Airway epithelial cell (primary cell): Measurements from ENCODE around the gene KRTAP10-4. TPM values are rescaled to one million over a fixed set of nuclear protein-coding genes. Genes with fewer than 3 reads are reported as not detected.

Experiments used
- total RNA-seq: library from RNA; depleted of rRNA; stranded (reverse); fragments of >200 nt; gene quantifications from 2 replicates; pipeline ENCODE4 v1.2.3, GENCODE V29; 2015

The KRTAP10-4 gene, protein sequence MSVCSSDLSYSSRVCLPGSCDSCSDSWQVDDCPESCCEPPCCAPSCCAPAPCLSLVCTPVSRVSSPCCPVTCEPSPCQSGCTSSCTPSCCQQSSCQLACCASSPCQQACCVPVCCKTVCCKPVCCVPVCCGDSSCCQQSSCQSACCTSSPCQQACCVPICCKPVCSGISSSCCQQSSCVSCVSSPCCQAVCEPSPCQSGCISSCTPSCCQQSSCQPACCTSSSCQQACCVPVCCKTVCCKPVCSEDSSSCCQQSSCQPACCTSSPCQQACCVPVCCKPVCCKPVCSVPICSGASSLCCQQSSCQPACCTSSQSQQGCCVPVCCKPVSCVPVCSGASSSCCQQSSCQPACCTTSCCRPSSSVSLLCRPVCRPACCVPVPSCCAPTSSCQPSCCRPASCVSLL
- not detected in 2 replicates for total RNA-seq

DNA sequence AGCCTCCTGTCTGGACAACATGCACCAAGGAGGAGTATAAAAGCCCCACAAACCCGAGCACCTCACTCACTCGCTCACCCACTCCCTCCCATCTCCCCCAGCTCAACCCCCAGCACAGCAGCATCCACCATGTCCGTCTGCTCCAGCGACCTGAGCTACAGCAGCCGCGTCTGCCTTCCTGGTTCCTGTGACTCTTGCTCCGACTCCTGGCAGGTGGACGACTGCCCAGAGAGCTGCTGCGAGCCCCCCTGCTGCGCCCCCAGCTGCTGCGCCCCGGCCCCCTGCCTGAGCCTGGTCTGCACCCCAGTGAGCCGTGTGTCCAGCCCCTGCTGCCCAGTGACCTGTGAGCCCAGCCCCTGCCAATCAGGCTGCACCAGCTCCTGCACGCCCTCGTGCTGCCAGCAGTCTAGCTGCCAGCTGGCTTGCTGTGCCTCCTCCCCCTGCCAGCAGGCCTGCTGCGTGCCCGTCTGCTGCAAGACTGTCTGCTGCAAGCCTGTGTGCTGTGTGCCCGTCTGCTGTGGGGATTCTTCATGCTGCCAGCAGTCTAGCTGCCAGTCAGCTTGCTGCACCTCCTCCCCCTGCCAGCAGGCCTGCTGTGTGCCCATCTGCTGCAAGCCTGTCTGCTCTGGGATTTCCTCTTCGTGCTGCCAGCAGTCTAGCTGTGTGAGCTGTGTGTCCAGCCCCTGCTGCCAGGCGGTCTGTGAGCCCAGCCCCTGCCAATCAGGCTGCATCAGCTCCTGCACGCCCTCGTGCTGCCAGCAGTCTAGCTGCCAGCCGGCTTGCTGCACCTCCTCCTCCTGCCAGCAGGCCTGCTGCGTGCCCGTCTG, at the start of gene KRTAP10-4:
KRTAP10-4 (plus strand) TSS at position 100 of the 827 bp plus-strand sequence; CDS start at position 130, 30 bp downstream.

DNA sequence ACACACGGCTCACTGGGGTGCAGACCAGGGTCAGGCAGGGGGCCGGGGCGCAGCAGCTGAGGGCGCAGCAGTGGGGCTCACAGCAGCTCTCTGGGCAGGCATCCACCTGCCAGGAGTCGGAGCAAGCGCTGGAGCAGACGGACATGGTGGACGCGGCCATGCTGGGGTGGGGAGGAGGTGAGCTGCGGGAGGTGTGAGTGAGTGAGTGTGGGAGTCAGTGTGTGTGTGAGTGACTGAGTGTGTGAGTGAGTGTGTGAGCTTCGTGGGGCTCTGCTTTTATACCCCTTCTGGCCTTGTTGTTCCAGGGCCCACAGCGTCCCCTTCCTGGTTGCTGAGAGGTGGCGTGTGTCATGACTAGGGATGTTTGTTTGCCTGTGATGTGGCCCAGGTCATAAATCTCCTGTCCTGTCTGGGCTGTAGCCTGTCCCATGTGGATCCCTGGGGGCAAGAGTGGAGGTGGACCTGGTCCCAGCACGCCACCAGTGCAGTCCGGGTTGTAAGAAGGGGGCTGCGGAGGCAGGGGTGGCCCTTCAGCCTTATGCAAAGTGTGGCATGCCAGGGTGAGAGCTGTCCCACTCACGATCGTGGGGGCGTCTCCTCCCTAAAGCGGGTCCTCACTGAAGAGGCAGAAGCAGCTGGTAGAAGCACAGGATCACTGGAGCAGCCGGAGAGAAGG, 33.4 kb upstream of the KRTAP10-4 start, which contains the start of gene KRTAP10-1:
KRTAP10-1 (minus strand) TSS at position 205 of the 676 bp plus-strand sequence; CDS start at position 160, 45 bp downstream.

DNA sequence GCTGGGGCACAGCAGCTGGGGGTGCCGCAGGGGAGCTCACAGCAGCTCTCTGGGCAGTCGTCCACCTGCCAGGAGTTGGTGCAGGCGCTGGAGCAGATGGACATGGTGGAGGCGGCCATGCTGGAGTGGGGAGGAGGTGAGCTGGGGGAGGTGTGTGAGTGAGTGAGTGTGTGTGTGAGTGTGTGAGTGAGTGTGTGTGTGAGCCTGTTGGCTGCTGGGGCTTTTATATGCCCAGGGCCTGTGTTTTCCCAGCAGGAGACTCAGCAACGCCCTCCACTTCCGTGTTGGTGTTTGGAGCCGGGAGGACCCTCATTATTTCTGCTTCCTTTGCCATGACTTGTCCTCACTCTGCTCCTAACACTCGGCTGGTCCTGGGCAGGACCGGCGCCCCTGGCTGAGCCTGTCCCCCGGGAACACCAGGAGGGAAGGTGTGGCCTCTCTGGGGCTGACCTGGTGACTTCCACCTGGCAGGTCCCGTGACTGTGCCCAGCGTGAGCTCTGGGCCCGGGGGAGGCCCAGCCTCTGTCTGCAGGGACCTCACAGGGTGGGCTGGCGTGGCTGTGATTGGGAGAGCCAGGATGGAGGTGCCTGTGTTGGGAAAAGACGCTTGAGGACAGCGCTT, 22.1 kb upstream of the KRTAP10-4 start, which contains the start of gene KRTAP10-2:
KRTAP10-2 (minus strand) TSS at position 166 of the 622 bp plus-strand sequence; CDS start at position 119, 47 bp downstream.

DNA sequence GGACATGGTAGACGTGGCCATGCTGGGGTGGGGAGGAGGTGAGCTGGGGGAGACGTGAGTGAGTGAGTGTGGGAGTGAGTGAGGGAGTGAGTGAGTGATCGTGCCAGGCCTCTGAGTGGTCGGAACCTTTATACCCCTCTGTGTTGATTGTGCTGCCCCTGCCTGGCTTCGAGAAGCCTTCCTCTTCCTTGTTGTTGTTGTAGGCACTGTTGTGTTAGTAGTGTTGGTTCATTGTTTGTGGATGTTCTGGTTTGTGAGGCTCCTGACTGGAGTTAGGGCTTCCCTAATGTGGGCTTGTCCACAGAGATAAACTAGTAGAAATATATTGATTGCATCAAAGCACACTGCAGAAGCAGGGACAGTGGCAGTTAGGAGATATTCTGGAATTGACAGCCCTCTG, 14.8 kb upstream of the KRTAP10-4 start, which contains the start of gene KRTAP10-3:
KRTAP10-3 (minus strand) TSS at position 101 of the 400 bp plus-strand sequence; CDS start at position 21, 80 bp downstream.

GRCh38 chr21:44580231-44580821, 6.8 kb downstream of the KRTAP10-4 start, which contains the start of gene KRTAP10-5:
Gene KRTAP10-5 (minus strand): TSS chr21:44580604. CDS start chr21:44580578, 26 bp downstream.

DNA sequence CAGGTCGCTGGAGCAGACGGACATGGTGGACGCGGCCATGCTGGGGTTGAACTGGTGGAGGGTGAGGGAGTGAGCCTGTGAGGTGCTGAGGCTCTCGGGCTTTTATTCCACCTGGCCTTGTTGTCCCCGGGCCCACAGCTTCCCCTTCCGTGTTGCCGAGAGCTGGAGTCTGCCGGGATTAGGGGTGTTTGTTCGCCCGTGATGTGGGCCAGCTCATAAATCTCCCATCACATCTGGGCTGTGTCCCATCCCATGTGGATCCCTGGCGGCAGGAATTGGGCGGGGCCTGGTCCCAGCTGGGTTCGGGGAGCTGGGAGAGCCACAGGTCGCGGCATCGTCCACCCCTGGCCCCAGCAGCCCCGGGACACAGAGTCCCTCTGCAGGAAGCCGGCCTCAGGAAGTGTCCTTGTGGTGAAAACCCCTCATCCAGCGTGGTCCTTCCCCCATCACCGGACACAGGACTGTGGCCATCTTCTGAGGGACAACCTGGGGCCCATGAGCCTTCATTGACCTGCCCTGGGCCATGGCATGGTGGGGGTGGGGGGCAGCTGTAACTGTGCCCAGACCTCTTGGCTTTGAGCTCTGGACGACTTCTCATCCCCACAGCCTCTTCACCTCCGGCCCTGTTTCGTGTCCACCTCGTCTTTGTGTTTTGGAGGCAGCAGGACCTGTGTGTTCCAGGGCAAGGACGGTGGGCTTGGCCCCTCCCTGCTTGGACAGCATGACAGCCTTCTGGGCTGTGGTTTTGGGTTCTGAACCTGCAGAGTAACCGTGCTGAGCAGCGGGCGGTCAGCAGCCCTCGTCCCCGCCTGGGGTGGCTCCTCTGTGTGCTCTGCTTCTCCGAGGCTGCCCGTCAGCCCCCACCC, 19.1 kb downstream of the KRTAP10-4 start, which contains the start of gene KRTAP10-6:
KRTAP10-6 (minus strand) TSS at position 60 of the 866 bp plus-strand sequence; CDS start at position 39, 21 bp downstream.

DNA sequence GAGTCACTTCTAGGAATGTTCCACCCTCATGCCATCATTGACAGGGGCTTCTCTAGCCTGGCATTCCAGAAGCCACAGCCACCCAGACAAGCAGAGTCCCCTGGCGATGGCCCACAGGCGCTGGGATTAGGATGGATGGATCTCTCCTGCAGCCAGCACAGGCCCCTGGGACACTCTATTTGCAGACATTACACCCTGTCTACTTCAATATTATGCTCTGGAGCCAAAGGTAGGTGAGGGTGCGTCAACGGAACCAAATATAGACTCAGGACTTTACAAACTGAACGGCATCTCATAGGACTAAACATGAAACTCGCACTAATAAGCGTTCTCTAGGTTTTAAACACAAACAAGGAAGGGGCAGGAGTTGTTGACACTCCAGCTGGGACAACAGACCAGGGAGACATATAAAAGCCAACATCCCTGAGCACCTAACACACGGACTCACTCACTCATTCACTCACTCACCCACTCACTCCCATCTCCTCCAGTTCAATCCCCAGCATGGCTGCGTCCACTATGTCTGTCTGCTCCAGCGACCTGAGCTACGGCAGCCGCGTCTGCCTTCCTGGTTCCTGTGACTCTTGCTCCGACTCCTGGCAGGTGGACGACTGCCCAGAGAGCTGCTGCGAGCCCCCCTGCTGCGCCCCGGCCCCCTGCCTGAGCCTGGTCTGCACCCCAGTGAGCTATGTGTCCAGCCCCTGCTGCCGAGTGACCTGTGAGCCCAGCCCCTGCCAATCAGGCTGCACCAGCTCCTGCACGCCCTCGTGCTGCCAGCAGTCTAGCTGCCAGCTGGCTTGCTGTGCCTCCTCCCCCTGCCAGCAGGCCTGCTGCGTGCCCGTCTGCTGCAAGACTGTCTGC, 26.8 kb downstream of the KRTAP10-4 start, which contains the start of gene KRTAP10-7:
KRTAP10-7 (plus strand) TSS at position 480 of the 861 bp plus-strand sequence; CDS start at position 505, 25 bp downstream.

DNA sequence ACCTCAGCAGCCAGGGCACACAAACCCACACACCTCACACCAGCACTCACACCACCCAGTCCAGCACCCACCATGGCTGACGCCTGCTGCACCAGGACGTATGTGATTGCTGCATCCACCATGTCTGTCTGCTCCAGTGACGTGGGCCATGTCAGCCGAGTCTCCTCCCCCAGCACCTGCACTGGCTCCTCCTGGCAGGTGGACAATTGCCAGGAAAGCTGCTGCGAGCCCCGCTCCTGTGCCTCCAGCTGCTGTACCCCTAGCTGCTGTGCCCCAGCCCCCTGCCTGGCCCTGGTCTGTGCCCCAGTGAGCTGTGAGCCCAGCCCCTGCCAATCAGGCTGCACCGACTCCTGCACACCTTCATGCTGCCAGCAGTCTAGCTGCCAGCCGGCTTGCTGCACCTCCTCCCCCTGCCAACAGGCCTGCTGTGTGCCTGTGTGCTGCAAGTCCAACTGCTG, 38.5 kb downstream of the KRTAP10-4 start, which contains the start of gene KRTAP10-8:
KRTAP10-8 (plus strand) TSS at position 51 of the 458 bp plus-strand sequence; CDS start at position 73, 22 bp downstream.

Other genes starting within 250 kb of the KRTAP10-4 start
- gene CFAP410, start 234.3 kb upstream of the KRTAP10-4 start, total RNA-seq, result 8.0 and 12.0 TPM in 2 replicates
- gene TRPM2, start 220.1 kb upstream of the KRTAP10-4 start, total RNA-seq, result not detected in 2 replicates
- gene LRRC3, start 118.2 kb upstream of the KRTAP10-4 start, total RNA-seq, result 0.60 and 1.1 TPM in 2 replicates
- gene KRTAP10-1, start 33.5 kb upstream of the KRTAP10-4 start, total RNA-seq, result not detected in 2 replicates
- gene KRTAP10-2, start 22.2 kb upstream of the KRTAP10-4 start, total RNA-seq, result not detected in 2 replicates
- not detected in 2 replicates for gene KRTAP10-3, start 14.9 kb upstream of the KRTAP10-4 start, total RNA-seq
- gene KRTAP10-5, start 6.9 kb downstream of the KRTAP10-4 start, total RNA-seq, result not detected in 2 replicates
- not detected in 2 replicates for gene KRTAP10-6, start 18.8 kb downstream of the KRTAP10-4 start, total RNA-seq
- gene KRTAP10-7, start 26.9 kb downstream of the KRTAP10-4 start, total RNA-seq, result not detected in 2 replicates
- not detected in 2 replicates for gene KRTAP10-8, start 38.4 kb downstream of the KRTAP10-4 start, total RNA-seq
- not detected in 2 replicates for gene KRTAP10-9, start 53.4 kb downstream of the KRTAP10-4 start, total RNA-seq
- not detected in 2 replicates for gene KRTAP10-10, start 63.6 kb downstream of the KRTAP10-4 start, total RNA-seq
- gene KRTAP10-11, start 72.7 kb downstream of the KRTAP10-4 start, total RNA-seq, result not detected in 2 replicates
- gene KRTAP12-4, start 80.9 kb downstream of the KRTAP10-4 start, total RNA-seq, result not detected in 2 replicates
- not detected in 2 replicates for gene KRTAP12-3, start 84.2 kb downstream of the KRTAP10-4 start, total RNA-seq
- not detected in 2 replicates for gene KRTAP12-2, start 93.2 kb downstream of the KRTAP10-4 start, total RNA-seq
- gene KRTAP12-1, start 108.4 kb downstream of the KRTAP10-4 start, total RNA-seq, result not detected in 2 replicates
- not detected in 2 replicates for gene KRTAP10-12, start 123.4 kb downstream of the KRTAP10-4 start, total RNA-seq
- gene TSPEAR, start 137.8 kb downstream of the KRTAP10-4 start, total RNA-seq, result not detected in 2 replicates
- gene UBE2G2, start 228.1 kb downstream of the KRTAP10-4 start, total RNA-seq, result 39.3 and 43.9 TPM in 2 replicates
- 74.9 and 75.6 TPM in 2 replicates for gene SUMO3, start 244.3 kb downstream of the KRTAP10-4 start, total RNA-seq